ENCODE data around the gene USF2.

DNA sequence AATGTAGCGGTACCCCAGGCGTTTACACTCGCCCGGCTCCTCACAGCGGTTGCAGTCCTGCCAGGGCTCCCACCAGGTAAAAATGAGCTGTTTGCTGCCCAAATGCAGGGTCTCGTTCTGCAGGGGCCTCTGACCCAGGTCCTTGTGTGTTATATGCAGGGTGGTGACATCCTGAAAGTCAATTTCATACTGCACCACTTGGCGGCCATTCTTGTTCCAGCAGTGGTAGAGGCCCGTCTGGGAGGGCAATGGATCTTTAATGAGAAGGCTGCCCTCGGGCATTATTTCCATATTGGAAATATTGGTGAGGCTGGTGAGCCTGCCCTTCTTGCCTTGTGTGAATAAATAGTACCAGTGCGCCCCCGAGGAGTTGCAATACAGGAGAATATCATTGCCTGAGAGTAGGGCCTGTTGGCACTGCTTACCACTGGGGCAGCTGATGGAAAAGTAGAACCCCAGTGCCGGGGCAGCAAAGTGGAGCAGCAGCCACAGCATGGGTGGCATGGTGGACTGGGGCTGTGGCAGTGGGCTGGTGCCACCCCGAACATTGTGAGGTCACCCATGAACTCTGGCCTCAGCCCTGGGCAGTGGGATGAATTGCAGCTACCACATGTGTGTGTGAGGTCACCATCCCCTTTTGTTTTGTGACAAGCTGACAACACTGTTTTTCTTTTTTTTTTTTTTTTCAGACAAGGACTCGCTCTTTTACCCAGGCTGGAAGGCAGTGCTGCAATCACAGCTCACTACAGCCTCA lies 40.4 kb upstream of the USF2 start, which contains the start of gene FAM187B:
- TF ChIP-seq POLR2A (IDR thresholded peaks at IDR 0.05) (no peak), CTCF (IDR thresholded peaks at IDR 0.05) (no peak)
